GM19023 (cell line): ENCODE results near the gene RNF43.

Experiments
- ATAC-seq: cut with Tn5 transposase; IDR thresholded peaks from one replicate; pipeline ENCODE4 v1.9.1; 2021; ENCODE audit warnings: mild to moderate bottlenecking, moderate library complexity; ENCODE audit not compliant: unreplicated experiment

The RNF43 gene

DNA sequence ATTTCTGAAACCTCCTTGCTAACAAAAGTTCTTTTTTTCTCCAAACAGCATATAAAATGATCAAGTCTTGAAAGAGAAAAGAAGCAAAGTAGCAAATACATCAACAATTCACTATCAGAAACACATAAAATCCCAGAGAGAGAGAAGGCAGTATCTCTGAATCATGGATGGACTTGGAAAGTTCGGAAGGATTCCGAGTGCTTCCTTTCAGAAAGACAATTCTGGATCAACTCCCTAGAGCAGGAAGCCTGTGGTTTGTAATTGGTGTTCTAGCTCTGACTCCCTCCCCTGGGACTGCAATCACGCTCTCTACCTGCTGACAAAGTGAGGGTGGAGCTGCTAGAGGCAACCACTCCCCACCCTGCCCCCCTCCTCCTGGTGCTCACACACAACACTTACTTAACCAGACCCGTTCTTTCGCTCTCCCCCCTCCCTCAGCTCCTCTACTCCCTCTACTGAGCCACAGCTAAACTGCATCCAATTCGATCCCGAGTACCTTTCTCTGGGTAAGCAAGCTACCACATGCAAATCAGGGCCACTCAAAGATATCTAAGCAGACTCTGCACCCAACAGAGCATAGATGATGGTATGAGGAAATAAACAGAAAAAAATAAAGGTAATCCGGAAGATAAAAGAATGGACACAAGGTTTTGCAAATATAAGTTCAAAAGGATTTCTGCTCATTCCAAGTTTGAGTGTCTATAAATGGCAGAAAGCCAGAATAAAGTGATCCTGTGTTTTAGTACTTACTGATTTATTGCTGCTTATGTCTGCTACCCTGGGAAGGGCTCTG, at the start of gene RNF43:
TSS of gene RNF43 (minus strand) at position 235 of the 793 bp plus-strand sequence. CDS start 1,957 bp downstream, outside the sequence.
- peak; percentile 98 for ATAC-seq

DNA sequence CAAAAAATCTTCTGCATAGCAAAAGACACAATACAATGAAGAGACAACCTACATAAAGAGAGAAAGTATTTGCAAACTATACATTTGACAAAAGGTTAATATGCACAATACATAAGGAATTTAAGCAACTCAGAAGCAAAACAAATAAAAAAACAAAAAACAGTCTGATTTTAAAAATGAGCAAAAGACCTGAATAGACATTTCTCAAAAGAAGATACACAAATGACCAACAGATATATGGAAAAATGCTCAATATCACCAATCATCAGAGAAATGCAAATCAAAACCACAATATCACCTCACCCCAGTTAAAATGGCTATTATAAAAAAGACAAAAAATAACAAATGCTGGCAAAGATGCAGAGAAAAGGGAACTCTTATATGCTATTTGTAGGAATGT, 38.2 kb upstream of the RNF43 start:
- no peak for ATAC-seq

DNA sequence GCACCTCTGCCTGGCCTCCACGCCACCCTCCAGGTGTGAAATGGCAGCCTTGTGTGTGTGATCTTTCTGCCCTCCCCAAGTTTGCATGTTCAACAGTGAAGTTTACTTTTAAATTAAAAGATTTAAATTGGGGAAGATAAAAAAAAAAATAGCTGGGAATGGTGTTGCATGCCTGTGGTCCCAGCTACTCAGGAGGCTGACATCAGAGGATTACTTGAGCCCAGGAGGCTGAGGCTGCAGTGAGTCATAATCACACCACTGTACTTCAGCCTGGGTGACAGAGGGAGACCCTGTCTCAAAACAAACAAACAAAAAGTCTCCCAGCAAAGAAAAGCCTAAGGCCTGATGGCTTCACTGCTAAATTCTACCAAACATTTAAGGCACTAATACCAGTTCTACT, 35.4 kb upstream of the RNF43 start:
- no peak for ATAC-seq

DNA sequence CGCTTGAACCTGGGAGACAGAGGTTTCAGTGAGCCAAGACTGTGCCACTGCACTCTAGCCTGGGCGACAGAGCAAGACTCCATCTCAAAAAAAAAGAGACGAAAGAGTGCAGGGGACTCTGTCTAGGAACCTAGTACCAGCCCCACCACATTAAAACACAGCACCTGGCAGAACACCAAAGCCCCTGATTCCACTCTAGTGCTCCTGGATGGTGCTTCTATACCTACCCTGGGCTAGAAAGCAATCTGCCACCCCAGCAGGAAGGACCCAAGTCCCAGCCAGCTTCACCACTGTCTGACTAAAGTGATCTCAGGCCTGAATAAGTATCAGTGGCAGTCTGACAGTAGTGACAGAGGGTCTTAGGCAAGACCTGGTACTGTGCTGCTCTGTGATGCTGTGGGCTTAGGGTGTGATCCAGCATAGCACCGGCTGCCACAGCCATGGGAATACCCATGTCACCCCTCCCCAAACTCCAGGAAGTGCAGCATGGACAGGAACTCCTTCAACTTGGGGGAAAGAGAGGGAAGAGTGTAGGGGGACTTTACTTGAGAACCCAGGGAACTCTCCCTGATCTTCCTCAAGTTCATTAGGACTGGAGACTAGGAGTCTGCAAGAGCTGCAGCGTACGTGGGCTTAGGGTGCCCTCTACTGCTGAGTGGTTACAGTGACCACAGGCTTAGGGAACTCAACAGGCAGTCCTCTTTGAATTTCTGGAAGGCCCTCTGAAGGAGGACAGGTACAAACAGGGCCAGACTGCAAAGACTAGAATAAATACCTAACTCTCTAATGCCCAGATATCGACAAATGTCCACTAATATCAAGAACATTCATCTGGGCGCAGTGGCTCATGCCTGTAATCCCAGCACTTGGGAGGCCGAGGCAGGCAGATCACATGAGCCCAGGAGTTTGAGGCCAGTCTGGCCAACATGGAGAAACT, 30.0 kb upstream of the RNF43 start:
- ATAC-seq = no peak

DNA sequence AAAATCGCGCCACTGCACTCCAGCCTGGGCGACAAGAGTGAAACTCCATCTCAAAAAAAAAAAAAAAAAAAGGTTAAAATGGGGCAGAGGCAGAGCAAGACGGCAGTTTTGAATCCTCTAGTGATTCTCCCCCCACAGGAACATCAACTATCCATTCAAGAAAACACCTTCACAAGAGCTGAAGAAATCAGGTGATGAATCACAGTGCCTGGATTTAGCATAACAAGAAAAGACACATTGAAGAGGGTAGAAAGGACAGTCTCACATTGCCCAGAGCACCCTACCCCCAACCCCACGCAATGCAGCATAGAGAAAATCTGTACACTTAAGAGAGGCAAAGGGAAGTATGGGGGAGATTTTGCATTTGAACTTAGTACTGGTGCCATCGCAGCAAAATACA, 28.8 kb upstream of the RNF43 start:
- no peak for ATAC-seq

DNA sequence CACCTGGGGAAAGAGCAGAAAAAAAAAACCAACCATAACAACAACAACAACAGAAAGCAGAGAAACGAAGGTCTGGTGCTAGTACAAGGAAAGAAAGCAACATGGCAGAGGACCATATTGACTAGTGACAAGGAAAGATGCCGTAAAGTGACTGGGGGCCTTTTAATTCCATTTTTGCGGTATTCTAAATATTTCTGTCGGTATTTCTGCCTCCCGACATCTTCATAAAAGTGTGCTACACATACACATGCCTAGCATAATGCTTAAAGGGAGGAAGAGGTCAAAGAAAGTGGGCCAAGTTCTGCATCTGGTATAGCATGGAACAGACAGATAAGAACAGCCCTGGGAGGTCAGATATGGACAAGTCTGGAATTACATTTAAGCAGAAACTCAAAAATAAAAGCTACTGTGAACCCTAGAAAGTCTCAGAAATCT, 19.5 kb upstream of the RNF43 start:
- ATAC-seq = no peak

DNA sequence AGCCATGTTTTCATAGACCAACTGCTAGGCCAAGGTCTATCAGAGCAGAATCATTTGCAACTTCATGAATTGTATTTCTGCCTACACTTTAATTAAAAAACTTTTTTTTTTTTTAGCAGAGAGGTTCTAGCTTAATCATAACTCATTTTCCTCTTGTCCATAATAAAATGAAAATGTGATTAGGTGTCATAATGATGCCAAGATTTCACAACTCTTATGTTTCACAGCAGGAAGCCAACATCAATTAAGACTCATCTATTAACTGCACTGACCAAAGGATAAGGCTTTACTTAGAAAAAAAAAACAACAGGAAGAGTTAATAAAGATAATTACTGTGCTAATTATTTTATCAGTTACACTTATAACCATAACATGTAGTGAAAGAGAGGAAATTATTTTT, 18.9 kb upstream of the RNF43 start:
- no peak for ATAC-seq

DNA sequence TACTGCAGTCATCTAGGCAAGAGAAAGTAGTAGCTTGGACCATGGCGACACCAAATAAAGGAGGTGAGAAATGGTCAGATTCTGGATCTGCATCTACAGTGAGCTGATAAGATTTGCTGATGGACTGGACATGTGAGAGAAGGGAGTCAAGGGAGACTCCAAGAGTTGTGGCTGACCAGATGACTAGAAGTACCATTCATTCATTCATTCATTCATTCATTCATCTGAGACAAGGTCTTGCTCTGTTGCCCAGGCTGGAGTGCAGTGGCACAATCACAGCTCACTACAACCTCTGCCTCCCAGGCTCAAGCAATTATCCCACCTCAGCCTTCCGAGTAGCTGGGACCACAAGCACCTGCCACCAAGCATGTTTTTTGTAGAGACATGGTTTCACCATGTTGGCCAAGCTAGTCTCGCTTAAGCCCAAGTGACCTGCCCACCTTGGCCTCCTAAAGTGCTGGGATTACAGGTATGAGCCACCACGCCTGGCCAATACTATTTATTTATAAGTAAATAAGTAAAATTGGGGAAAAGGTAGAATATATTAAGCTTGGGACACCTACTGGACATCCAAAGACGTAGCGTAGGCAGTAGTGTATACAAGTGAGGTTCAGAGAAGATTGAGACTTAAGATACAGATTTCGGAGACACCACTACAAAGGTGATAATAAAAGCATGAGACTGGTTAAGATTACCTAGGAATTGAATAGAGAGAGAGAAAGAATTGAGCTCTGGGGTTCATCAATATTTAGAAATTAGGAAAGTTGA, 15.7 kb upstream of the RNF43 start:
- no peak for ATAC-seq

DNA sequence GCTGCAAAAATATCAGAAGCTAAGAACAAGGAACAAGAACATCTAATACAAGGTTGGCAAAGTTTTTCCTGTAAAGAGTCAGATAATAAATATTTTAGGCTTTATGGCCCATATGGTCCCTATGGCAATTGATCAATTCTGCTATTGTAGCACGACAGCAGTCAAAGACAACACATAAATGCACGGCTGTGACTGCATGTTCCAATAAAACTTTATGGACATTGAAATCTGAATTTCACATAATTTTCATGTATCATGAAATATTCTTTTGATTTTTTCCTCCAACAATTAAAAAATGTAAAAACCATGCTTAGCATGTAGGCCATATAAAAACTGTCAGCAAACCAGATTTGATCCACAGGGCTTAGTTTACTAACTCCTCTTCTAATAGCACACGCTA, 10.5 kb upstream of the RNF43 start:
- ATAC-seq = no peak

DNA sequence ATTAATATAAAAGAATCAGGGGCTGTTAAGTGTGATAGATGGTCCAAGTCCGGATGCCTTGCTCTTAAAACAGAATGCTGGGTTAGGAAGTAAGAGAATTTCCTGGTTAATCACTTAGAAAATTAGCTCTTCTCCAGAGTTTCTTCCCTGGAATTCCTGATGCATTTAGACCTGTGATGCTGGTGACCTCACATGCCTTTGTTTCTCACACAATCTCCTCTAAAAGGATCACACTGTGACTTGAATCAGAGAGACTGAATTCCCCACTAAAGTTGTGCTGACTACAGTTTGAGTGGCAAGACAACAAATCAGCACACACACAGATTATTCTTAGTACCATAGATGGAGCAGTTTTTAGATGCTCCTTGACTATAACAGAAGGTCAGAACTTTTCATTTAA, 4.4 kb upstream of the RNF43 start:
- no peak for ATAC-seq

DNA sequence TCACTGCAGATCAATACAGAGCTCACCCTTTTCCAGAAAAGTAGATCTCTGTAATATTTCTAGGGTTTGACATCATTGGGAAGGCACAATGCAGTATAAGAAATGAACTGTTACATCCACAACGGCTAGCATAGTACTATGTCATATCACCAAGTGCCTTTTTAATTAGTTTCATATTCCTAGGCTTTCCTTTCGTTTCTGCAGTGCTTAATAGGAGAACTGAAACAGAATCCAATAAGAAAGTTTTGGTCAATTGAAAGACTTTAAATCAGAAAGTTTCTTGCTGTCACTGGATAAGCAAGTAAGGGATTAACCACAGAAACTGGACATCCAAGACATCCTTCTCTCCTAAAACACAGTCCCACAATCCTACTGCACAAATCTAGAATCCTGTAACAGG, 3.5 kb upstream of the RNF43 start:
- no peak for ATAC-seq

DNA sequence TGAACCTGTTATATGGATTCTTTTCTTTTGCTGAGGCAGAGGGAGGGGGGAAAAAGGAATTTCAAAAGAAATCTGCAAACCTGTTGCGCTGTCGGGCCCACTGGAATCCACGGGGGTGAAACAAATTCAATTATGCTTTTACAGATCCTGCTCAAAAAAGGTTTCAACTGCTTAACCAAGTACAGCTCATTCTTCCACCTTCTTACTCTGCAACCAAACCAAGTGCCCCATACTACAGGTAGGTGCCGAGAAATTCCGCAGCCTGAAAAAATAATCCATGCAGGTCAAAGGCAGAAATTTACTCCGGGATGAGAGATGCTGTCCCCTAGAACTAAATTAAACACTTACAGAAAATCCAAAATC, 416 bp downstream of the RNF43 start:
- ATAC-seq = no peak

DNA sequence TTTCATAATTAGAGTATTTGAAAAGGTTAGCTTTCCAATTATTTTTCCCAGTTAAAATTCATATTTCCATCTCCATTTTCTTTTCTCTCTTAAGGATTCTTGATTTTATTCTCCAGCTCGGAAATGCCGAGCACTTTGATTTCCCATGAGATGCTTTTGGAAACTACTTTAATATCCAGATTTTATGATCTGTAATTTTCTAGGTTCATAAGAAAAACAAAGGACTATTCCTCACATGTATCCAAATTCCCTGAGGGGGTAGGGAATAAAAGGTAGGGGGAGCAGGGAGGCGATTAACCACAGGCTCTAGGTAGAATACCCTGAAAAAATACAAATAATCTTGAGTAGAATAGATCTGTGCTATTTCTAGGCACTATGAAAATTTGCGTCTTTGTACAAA, 938 bp downstream of the RNF43 start:
- no peak for ATAC-seq

DNA sequence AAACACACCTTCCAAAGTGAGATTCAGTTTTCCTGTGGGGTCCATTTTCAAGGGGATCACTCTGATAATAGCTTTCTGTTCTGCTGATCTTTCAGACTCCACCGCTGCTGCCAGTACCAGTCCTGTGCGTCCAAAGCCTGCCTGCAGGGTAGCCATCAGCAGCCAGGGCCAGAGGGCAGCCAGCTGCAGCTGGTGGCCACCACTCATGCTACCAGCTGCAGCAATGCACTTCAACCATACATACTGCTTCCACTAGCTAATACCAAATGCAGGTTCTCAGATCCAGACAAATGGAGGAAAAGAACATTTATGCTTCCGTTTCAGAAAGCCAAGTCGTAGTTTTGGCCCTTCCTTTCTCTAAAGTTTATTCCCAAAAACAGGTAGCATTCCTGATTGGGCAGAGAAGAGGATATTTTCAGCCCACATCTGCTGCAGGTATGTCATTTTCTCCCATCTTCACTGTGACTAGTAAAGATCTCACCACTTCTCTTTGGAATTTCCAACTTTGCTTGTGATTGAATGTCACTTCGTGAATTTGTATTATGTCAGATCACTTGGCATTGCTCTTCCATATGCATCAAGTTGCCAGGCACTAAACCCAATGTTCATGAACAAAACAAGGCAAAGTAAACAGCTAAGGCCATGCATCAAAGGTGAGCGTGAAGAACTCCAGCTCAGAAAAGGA, 1.8 kb downstream of the RNF43 start:
- no peak for ATAC-seq

DNA sequence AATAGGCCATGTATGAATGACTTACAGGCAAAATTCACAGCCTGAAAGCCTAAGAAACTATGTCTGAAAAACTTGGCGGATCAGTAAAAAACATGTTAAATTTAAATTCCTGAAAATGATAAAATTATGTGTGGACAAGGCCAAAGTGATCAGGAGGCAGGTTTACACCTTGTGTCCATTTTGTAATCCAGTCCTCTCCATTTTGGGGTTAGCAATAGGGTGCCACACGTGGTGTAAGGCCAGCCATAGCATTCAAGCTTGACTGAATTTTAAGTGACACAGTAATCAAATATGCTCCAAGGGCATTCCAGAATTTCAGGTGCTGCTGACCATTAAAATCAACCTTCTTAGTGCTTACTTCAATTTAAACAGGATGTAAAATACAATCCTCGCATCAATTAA, 2.7 kb downstream of the RNF43 start:
- ATAC-seq = no peak

DNA sequence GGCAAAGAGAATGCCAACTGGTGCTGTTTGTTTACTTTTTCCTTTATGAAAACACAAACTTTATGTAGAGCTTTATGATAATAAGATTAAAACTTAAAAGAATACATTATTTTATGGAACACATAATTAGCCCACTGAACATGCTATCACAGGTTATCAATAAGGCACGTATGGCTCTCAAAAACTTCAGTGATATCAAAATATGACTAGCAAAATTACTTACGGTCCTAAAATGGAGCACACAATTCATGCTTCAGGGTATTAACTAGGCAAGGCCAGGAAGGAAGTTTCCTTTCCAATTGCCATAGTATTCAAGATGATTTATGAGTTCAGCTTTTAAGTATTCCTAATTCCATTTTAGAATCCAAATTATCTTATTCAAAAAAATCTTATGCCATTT, 3.6 kb downstream of the RNF43 start:
- ATAC-seq = no peak

DNA sequence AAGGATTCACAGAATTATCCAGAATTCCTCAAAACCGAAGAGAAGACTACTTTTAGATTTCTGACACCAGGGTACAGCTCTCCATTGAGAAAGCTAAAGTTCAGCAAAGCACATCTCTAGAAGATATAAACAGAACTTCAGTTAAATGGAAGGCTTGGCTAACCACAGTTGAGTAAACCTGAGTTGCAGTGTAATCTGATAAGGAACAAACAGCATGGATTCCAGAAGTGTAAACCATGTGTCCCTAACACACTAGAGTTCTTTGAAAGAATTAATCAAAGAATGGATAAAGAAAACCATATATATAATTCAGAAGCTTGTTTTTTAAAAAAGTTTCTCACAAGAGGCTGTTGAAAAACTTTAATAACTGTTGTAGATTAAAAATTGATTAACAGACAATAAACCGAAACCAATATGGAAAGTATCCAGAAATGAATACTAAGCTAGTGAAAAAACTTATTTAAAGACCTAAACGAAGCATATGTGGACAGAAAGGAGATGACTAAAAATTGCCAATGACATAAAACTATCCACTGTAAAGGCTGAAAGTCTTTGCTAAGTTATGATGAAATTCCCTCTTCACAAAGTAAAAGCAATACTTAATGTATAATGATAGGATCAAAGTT, 4.3 kb downstream of the RNF43 start:
- ATAC-seq = no peak

DNA sequence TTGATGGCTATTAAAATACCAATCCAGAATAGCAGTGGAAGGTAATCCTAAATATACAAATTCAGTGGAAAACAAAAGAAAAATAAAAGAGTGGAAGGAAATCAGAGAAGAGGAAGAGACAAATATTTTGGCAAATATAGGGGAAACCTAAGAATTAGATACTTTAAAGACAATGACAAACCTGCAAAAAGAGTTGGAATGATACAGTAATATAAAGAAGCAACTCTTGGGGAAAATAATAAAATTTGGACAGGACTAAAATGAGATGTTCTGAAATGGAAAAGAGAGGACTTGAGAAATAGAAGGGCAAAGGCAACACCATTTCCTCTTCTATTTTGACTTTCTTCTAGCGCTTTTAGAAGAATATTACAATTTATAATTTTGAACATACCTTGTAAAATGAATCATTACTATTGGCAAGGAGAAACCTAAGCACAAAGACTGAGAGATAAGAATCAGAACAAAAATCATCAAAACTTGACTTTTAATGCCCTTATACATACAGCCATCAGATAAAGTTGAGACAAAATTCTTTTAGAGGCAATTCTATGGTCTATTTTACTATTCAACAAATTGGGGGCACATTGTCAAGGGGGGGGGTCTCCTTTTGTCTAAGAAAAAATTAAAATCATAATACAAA, 5.2 kb downstream of the RNF43 start:
- ATAC-seq = no peak

DNA sequence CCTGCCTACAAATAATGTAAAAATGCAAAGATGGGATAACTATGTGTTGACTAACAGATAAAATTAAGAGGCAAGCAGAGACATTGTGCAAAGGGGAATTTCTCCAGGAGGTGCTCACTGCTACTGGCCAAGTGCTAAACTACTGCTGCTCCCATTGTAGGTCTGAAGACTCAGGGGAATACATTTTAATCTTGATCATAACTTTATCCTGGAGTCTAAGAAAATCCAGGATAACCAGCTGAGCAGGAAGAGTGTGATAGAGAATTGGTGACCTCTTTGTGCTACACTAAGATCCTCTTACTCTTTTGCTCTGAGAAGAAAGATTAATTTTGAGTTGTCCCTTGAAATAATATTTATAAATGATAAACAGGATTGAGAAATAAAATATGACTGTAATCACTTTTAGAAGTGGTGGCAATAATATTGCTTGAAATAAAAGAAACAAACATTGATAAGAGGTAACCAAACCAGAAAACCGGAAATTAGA, 5.9 kb downstream of the RNF43 start:
- no peak for ATAC-seq
